ENCODE data around the gene PRR12. TPM values are rescaled to one million over a fixed set of nuclear protein-coding genes. Genes with fewer than 3 reads are reported as not detected.
A peak's percentile ranks its signal among the peaks of the same experiment; 100 is the strongest.
"Not testable (repeated sequence)": the region's sequence is repeated elsewhere in the genome, so short reads cannot be mapped to it uniquely, and the experiment has no call there.

PRR12 gene
- total RNA-seq, 4 donors from 2014 or later: 11.6 to 32.7 (median 18.1) TPM

- no peak overlapping the region for H3K4me3 ChIP-seq
- 56 to 57% methylated on average over 19 of the region's 19 CpGs for WGBS, 2 donors
- TF ChIP-seq EP300 (IDR thresholded peaks at IDR 0.05) (no peak), CTCF (IDR thresholded peaks at IDR 0.05) (no peak), POLR2A (IDR thresholded peaks at IDR 0.05) (no peak)
These were observed 23.3 kb downstream of the PRR12 start for GRCh38 chr19:49614096-49614833.

GRCh38 chr19:49615861-49616260 lies 24.9 kb downstream of the PRR12 start:
- no peak for DNase-seq (ENCODE audit: low spot score in 2 of 2)
- peaks cover 0 to 72% (median 37%) of the 10 kb centered on the region in 3 donors for H3K36me3 ChIP-seq
- 93 to 94% methylated on average over 23 of the region's 23 CpGs for WGBS, 2 donors
- TF ChIP-seq POLR2A (IDR thresholded peaks at IDR 0.05) (no peak), EP300 (IDR thresholded peaks at IDR 0.05) (no peak), CTCF (IDR thresholded peaks at IDR 0.05) (no peak)
- no peak overlapping the region for H3K27ac ChIP-seq
- no peaks in the 10 kb centered on the region for H3K9me3 ChIP-seq
- peaks cover 0 to 31% (median 7%) of the 10 kb centered on the region in 4 donors for H3K4me1 ChIP-seq
- H3K27me3 ChIP-seq: no peaks in the 10 kb centered on the region
- H3K4me3 ChIP-seq: no peak overlapping the region

More at GRCh38 chr19:49614096-49614833, 23.3 kb downstream of the PRR12 start:
- peaks cover 0 to 73% (median 29%) of the 10 kb centered on the region in 3 donors for H3K36me3 ChIP-seq
- no peak for DNase-seq (ENCODE audit: low spot score in 2 of 2)
- H3K27me3 ChIP-seq: no peaks in the 10 kb centered on the region
- peak overlapping the region in 2 of 4 donors; percentile 7 to 67 for H3K27ac ChIP-seq
- peaks cover 0 to 31% (median 7%) of the 10 kb centered on the region in 4 donors for H3K4me1 ChIP-seq
- no peaks in the 10 kb centered on the region for H3K9me3 ChIP-seq

GRCh38 chr19:49616532-49616931 lies 25.6 kb downstream of the PRR12 start:
- peaks cover 0 to 70% (median 38%) of the 10 kb centered on the region in 3 donors for H3K36me3 ChIP-seq
- H3K4me3 ChIP-seq: no peak overlapping the region
- H3K27ac ChIP-seq: no peak overlapping the region
- no peaks in the 10 kb centered on the region for H3K9me3 ChIP-seq
- no peak for TF ChIP-seq EP300 (IDR thresholded peaks at IDR 0.05)
- no peak for TF ChIP-seq POLR2A (IDR thresholded peaks at IDR 0.05)
- no peak for TF ChIP-seq CTCF (IDR thresholded peaks at IDR 0.05)
- no peaks in the 10 kb centered on the region for H3K27me3 ChIP-seq
- DNase-seq (ENCODE audit: low spot score in 2 of 2): no peak
- WGBS, 2 donors: 91 to 99% methylated on average over 7 of the region's 7 CpGs
- H3K4me1 ChIP-seq: peaks cover 0 to 31% (median 7%) of the 10 kb centered on the region in 4 donors

GRCh38 chr19:49616945-49617344 lies 26.0 kb downstream of the PRR12 start:
- 92 to 94% methylated on average over 7 of the region's 7 CpGs for WGBS, 2 donors
- no peaks in the 10 kb centered on the region for H3K27me3 ChIP-seq
- H3K4me1 ChIP-seq: peaks cover 0 to 29% (median 7%) of the 10 kb centered on the region in 4 donors
- no peak for DNase-seq (ENCODE audit: low spot score in 2 of 2)
- H3K27ac ChIP-seq: no peak overlapping the region
- peaks cover 0 to 74% (median 40%) of the 10 kb centered on the region in 3 donors for H3K36me3 ChIP-seq
- TF ChIP-seq EP300 (IDR thresholded peaks at IDR 0.05) (no peak), CTCF (IDR thresholded peaks at IDR 0.05) (no peak), POLR2A (IDR thresholded peaks at IDR 0.05) (no peak)
- H3K9me3 ChIP-seq: no peaks in the 10 kb centered on the region
- H3K4me3 ChIP-seq: no peak overlapping the region

- 89 to 94% methylated on average over 13 of the region's 13 CpGs for WGBS, 2 donors
- DNase-seq (ENCODE audit: low spot score in 2 of 2); H3K9me3 ChIP-seq; H3K4me3 ChIP-seq; H3K27ac ChIP-seq; H3K27me3 ChIP-seq: not testable (repeated sequence)
- H3K36me3 ChIP-seq: peaks cover 0 to 79% (median 40%) of the 10 kb centered on the region in 3 donors
- H3K4me1 ChIP-seq: peaks cover 0 to 20% (median 7%) of the 10 kb centered on the region in 4 donors
These were observed 26.9 kb downstream of the PRR12 start for GRCh38 chr19:49617860-49618259.

Data from tibial nerve (tissue), 4 donors.